MM.1S (cell line): ENCODE results near the gene OPRD1.

Experiments used
- DNase-seq: peaks from one replicate; pipeline ENCODE4 v3.0.0-alpha.2; 2015
- H2AFZ ChIP-seq: fragments of 300-600 bp; sonication (generic); 2 replicates; pipeline ENCODE4 v1.6.0; 2016; ENCODE audit warnings: antibody characterized with exemption, low read length
- H3F3A ChIP-seq: fragments of 300-600 bp; sonication (generic); 2 replicates; pipeline ENCODE4 v1.6.1; 2016; ENCODE audit warnings: mild to moderate bottlenecking, antibody characterized with exemption, low read length, moderate library complexity, mixed read lengths; ENCODE audit not compliant: insufficient read depth
- H3K27ac ChIP-seq: fragments of 300-600 bp; sonication (generic); 2 replicates; pipeline ENCODE4 v1.5.1; 2016; ENCODE audit warnings: mild to moderate bottlenecking, low read length
- H3K27me3 ChIP-seq: fragments of 300-600 bp; sonication (generic); replicated peaks from 2 replicates; pipeline ENCODE4 v1.6.0; 2016; ENCODE audit warnings: low read length; ENCODE audit not compliant: insufficient read depth
- H3K36me3 ChIP-seq: fragments of 300-600 bp; sonication (generic); replicated peaks from 2 replicates; pipeline ENCODE4 v1.6.1; 2016; ENCODE audit warnings: mild to moderate bottlenecking, low read length, mixed read lengths; ENCODE audit not compliant: insufficient read depth
- H3K4me1 ChIP-seq: fragments of 300-600 bp; sonication (generic); 2 replicates; pipeline ENCODE4 v1.6.1; 2016; ENCODE audit warnings: low read length, mixed read lengths
- H3K4me2 ChIP-seq: fragments of 300-600 bp; sonication (generic); 2 replicates; pipeline ENCODE4 v1.6.0; 2016; ENCODE audit warnings: low read depth, low read length
- H3K4me3 ChIP-seq: fragments of 300-600 bp; sonication (generic); 2 replicates; pipeline ENCODE4 v1.5.1; 2016; ENCODE audit warnings: low read length, mixed read lengths
- H3K79me2 ChIP-seq: fragments of 300-600 bp; sonication (generic); 2 replicates; pipeline ENCODE4 v1.6.1; 2016; ENCODE audit warnings: mixed run types, low read length, mixed read lengths
- H3K9ac ChIP-seq: fragments of 300-600 bp; sonication (generic); 2 replicates; pipeline ENCODE4 v1.6.1; 2016; ENCODE audit warnings: low read length, mixed read lengths
- H3K9me2 ChIP-seq: fragments of 300-600 bp; sonication (generic); replicated peaks from 2 replicates; pipeline ENCODE4 v1.6.1; 2016; ENCODE audit warnings: mild to moderate bottlenecking, low read length, mixed read lengths; ENCODE audit not compliant: insufficient read depth
- H3K9me3 ChIP-seq: fragments of 300-600 bp; sonication (generic); replicated peaks from 2 replicates; pipeline ENCODE4 v1.6.1; 2016; ENCODE audit warnings: mild to moderate bottlenecking, low read length, mixed read lengths; ENCODE audit not compliant: insufficient read depth
- H4K20me1 ChIP-seq: fragments of 300-600 bp; sonication (generic); 2 replicates; pipeline ENCODE4 v1.6.1; 2016; ENCODE audit warnings: mild to moderate bottlenecking, low read length, moderate library complexity, mixed read lengths; ENCODE audit not compliant: insufficient read depth
- EZH2 ChIP-seq: fragments of 300-600 bp; sonication (generic); optimal IDR thresholded peaks from 2 replicates; pipeline ENCODE3; 2017; ENCODE audit warnings: low read depth, mild to moderate bottlenecking, antibody characterized with exemption, low read length, mixed read lengths
- EZH2phosphoT487 ChIP-seq: fragments of 300-600 bp; sonication (generic); IDR thresholded peaks from 2 replicates; pipeline ENCODE4 v1.6.1; 2018; ENCODE audit warnings: antibody characterized with exemption, low read length
- TF ChIP-seq, protein P1 (sequence below): fragments of 300-600 bp; sonication (generic); IDR thresholded peaks from 2 replicates; pipeline ENCODE4 v1.5.1; 2016; ENCODE audit warnings: antibody characterized with exemption, low read length, mixed read lengths

Gene OPRD1

DNA sequence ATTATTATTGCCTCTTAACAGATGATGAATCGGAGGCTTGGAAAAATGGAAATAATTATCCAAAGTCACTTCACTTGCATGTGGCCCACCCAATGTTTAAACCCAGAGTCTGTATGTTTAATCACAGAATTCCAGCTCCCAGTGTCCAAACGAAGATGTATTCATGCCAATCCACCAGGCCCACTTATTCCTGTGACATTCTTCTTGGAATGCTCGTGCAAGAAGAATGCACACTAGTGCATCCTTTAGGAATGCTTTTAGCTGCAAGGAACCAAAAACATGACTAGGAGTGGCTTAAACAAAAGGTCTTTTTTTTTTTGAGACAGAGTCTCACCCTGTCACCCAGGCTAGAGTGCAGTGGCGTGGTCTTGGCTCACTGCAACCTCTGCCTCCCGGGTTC, 8.9 kb upstream of the OPRD1 start:
- Histone ChIP-seq H3K9me3 (no peaks in the 10 kb centered on the region), H3K27me3 (no peaks in the 10 kb centered on the region; the same call in 1 of the 2 replicates), H2AFZ (no peak overlapping the region), H3K36me3 (no peaks in the 10 kb centered on the region), H3F3A (no peaks in the 10 kb centered on the region), H3K4me1 (no peaks in the 10 kb centered on the region), H3K9me2 (no peaks in the 10 kb centered on the region), H3K79me2 (no peaks in the 10 kb centered on the region), H3K4me3 (no peak overlapping the region), H3K9ac (no peak overlapping the region), H3K27ac (no peak overlapping the region), H4K20me1 (no peaks in the 10 kb centered on the region), H3K4me2 (no peak overlapping the region)
- TF ChIP-seq EZH2 (no peak), EZH2phosphoT487 (no peak)
- TF ChIP-seq, protein P1, sequence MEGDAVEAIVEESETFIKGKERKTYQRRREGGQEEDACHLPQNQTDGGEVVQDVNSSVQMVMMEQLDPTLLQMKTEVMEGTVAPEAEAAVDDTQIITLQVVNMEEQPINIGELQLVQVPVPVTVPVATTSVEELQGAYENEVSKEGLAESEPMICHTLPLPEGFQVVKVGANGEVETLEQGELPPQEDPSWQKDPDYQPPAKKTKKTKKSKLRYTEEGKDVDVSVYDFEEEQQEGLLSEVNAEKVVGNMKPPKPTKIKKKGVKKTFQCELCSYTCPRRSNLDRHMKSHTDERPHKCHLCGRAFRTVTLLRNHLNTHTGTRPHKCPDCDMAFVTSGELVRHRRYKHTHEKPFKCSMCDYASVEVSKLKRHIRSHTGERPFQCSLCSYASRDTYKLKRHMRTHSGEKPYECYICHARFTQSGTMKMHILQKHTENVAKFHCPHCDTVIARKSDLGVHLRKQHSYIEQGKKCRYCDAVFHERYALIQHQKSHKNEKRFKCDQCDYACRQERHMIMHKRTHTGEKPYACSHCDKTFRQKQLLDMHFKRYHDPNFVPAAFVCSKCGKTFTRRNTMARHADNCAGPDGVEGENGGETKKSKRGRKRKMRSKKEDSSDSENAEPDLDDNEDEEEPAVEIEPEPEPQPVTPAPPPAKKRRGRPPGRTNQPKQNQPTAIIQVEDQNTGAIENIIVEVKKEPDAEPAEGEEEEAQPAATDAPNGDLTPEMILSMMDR: no peak
- DNase-seq: no peak

DNA sequence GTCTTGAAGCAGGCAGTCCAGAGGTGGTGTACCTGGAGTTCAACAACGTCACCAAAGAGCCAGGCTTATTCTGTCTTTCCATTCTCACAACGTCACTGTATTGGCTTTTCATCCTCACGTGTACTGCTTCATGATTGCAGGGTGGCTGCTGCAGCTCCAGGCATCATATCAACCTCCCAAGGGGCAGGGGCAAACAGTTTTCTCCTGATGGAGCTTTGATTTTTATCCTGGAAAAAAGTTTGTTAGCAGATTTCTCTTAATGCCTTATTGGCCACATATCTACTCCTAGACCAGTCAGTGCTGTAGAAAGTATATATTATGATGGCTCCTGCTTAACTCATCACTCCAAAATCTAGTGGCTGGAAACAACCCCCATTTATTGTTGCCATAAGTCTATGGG, 8.3 kb upstream of the OPRD1 start:
- H3K4me1 ChIP-seq: no peaks in the 10 kb centered on the region
- H3K9me2 ChIP-seq: no peaks in the 10 kb centered on the region
- H3K9ac ChIP-seq: no peak overlapping the region
- no peak overlapping the region for H3K27ac ChIP-seq
- no peak overlapping the region for H3K4me3 ChIP-seq
- H3K27me3 ChIP-seq: no peaks in the 10 kb centered on the region; the same call in 1 of the 2 replicates
- H3K9me3 ChIP-seq: no peaks in the 10 kb centered on the region
- no peak overlapping the region for H2AFZ ChIP-seq
- no peak overlapping the region for H3K4me2 ChIP-seq
- no peaks in the 10 kb centered on the region for H4K20me1 ChIP-seq
- no peaks in the 10 kb centered on the region for H3K79me2 ChIP-seq
- H3K36me3 ChIP-seq: no peaks in the 10 kb centered on the region
- no peaks in the 10 kb centered on the region for H3F3A ChIP-seq
- no peak for DNase-seq
- TF ChIP-seq EZH2 (no peak), EZH2phosphoT487 (no peak)
- TF ChIP-seq, protein P1: no peak

DNA sequence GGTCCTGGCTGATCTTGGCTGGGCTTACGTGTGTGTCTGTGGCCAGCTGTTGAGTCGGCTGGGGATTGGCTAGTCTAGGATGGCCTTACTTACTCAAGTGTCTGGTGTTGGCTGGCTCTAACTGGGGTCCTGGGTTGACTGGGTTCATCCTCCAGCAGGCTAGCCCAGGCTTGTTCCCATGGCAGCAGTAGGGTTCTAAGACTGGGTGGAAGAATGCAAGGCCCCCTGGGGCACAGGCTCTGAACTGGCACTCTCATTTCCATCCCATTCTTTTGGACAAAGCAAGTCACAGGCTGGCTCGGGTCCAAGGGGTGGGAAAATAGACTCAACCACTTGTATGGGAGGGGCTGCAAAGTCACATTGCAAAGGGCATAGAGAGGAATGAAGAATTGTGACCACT, 7.9 kb upstream of the OPRD1 start:
- Histone ChIP-seq H3K9ac (no peak overlapping the region), H3K36me3 (no peaks in the 10 kb centered on the region), H3K27me3 (no peaks in the 10 kb centered on the region; the same call in 1 of the 2 replicates), H4K20me1 (no peaks in the 10 kb centered on the region), H3K9me2 (no peaks in the 10 kb centered on the region), H3F3A (no peaks in the 10 kb centered on the region), H3K4me3 (no peak overlapping the region), H3K79me2 (no peaks in the 10 kb centered on the region), H3K4me2 (no peak overlapping the region), H3K4me1 (no peaks in the 10 kb centered on the region), H3K9me3 (no peaks in the 10 kb centered on the region), H2AFZ (no peak overlapping the region), H3K27ac (no peak overlapping the region)
- DNase-seq: no peak
- TF ChIP-seq EZH2phosphoT487 (no peak), EZH2 (no peak)
- TF ChIP-seq, protein P1: no peak
